GM21367 (cell line): ENCODE results near the gene ACTA2.
"Not testable (repeated sequence)": the region's sequence is repeated elsewhere in the genome, so short reads cannot be mapped to it uniquely, and the experiment has no call there.

Experiments used
- ATAC-seq: cut with Tn5 transposase; IDR thresholded peaks from one replicate; pipeline ENCODE4 v1.9.1; 2021; ENCODE audit not compliant: unreplicated experiment

Gene ACTA2

DNA sequence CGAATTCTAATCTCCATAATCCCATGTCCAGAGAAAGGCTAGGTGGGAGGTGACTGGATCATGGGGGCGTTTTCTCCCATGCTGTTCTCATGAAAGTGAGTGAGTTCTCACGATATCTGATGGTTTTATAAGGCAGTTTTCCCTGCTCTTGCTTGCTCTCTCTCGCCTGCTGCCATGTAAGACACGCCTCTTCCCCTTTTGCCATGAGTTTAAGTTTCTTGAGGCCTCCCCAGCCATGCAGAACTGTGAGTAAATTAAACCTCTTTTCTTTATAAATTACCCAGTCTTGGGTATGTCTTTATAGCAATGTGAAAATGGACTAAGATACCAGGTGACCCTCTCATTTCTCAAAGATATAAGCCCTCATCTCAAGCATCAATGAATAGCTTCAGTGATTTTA lies 1.1 kb upstream of the ACTA2 start:
- ATAC-seq, result no peak

DNA sequence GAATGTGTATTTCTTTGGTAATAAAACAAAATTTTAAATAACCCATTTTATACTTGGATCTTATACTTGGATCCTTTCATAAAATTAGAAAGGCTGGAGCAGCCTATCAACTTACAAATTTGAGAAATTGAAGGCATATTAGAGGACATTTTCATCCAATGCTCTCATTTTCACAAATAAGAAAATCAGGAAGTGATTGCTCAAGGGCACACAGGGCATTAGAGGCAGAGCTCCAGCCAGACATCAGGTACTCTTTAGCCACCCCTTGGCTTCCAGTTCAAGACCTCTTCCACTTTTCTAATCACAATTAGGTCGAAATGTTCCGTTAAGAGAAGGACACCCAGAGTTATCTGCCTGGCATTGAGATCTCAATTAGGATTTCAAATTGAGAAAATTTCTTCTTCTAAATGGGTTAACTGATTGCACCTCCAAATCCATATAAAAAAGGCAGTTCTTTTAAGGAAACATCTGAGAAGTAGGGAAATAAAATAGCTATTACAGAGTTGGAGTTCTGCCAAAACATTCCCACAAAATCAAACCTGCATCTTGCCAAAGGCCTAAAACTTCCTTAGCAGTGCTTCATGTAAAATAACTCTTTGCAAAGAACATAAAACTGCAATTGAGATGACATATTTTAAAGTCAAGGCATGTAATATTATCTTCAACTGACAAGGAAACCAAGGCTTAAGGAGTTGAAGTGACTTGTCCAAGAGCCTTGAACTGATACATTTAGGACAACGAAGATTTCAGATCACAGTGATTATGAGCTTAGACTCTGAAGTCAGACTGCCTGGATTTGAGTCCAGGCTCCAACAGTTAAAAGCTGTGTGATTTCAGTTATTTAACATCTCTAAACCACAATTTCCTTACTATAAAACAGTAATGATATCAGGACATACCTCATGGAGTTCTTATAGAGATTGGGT lies 2.4 kb downstream of the ACTA2 start:
- ATAC-seq, result no peak

DNA sequence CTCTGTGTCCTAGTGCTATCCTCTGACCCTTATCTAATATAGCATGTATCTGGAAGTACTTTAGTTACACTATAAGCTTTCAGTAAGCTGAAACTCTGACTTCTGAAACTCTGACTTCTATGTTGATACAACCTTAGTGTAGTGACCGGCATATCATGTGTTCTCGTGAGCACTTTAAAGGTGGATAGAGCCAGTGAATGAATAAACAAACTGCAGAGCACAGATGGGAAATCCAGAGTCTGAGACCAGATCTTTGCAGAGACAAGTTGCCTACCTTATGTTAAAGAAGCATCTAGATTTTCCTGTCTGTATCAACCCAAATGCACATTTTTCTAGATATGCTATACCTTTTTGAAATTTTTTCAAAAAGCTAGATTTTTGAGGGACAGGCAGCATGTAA lies 3.5 kb downstream of the ACTA2 start:
- ATAC-seq, result no peak

DNA sequence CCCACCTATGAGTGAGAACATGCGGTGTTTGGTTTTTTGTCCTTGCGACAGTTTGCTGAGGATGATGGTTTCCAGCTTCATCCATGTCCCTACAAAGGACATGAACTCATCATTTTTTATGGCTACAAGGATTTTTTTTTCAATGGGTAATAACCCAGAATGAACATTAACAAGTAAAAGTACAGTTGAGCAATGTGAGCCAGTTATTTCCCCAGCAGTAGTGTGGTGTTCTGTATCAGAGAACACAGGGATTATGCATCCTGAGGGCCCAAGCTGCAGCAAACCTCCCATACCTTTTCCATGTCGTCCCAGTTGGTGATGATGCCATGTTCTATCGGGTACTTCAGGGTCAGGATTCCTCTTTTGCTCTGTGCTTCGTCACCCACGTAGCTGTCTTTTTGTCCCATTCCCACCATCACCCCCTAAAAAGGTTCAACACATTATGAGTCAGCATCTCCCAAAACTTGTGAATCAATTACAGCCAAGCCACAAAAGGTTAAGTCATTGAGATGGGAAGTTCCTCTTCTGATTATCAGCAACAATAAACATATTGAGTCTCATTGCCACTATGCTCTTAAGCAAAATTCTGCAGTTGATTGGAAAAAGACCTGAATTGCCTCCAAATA lies 5.5 kb downstream of the ACTA2 start:
- no peak for ATAC-seq

- ATAC-seq, result no peak
Measured at GRCh38 chr10:88946200-88946599, 6.4 kb downstream of the ACTA2 start.

DNA sequence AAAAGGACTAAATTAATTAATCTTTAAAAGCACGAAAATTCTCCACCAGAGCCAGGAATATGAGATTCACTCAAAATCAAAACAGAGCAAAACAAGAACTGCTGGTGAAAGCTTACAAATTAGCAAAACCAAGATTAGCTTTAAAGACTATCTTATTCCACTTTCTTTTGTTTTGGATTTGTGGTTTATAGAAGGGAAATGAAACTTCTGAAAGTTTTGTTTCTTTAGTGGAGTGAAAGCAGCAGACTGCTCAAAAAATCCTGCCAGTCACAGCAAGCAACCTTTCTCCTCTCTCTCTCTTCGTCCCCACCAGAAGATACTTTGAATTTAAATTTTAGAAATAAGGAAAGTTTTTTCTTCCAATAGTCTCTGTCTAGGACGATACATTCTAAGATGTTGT lies 7.8 kb downstream of the ACTA2 start:
- ATAC-seq, result no peak

DNA sequence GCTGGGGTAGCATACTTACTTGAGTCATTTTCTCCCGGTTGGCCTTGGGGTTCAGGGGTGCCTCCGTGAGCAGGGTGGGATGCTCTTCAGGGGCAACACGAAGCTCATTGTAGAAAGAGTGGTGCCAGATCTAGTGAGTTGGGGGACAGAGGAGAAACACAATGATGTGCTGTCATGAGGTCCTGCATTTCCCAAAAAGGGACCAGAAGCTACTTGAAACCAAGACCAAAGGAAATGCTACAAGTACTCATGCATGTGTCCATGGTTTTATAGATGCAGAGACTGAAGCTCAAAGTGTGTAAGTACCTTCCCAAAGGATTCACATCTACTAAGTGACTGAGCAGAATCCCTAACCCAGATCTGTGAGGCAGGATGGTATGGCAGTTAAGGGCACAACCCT lies 8.8 kb downstream of the ACTA2 start:
- ATAC-seq, result no peak

- no peak for ATAC-seq
Measured at GRCh38 chr10:88941026-88941425, 11.5 kb downstream of the ACTA2 start.

DNA sequence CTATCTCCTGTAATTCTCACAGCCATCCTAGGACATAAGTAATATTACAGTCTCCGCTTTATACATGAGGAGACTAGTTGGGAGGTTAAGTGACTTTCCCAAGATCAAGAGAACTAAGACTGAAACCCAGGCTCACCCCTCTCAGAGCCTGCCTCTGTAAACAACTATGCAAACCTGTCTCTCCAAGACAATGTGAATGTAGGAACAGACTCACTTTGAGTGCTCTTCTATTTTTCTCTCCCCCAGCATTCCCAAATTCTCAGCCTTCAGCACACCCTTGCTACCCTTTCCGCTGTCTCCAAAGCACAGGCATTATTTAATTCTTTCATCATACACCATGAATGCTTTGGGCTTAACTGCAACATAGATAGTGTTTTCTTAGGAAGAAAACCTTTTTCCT lies 13.6 kb downstream of the ACTA2 start:
- ATAC-seq, result no peak

- no peak for ATAC-seq
Measured at GRCh38 chr10:88938039-88938438, 14.5 kb downstream of the ACTA2 start.

- ATAC-seq, result no peak
Measured at GRCh38 chr10:88936656-88937055, 15.9 kb downstream of the ACTA2 start.

DNA sequence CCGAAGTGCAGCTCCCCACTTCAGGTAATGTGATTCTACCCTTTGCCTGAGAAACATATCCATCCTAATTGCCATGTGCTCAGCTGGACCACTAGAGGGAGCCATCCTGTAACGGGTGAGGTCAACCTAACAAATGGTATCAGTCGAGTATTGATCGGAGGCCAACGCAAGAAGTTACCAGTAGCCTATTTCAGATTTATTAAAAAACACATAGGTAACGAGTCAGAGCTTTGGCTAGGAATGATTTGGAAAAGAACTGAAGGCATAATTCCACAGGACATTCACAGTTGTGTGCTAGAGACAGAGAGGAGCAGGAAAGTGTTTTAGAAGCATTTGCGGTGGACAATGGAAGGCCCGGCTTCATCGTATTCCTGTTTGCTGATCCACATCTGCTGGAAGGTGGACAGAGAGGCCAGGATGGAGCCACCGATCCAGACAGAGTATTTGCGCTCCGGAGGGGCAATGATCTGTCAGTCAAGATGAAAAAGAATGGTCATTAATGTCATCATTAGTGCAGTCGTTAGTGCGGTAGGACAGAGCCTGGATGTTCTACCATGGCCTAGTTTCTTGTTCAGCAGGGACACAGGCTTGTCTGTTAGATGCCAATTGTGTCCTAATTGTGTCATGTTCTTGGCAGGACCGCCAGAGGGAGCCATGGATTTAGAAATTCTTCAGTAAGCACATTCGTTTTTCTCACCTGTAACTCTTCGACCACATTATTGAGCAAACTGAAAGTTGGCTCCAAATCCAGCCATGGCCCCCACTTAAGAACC lies 17.5 kb downstream of the ACTA2 start:
- no peak for ATAC-seq

GRCh38 chr10:88933564-88933963 lies 19.0 kb downstream of the ACTA2 start:
- no peak for ATAC-seq

- peak; percentile 42 for ATAC-seq
Measured at GRCh38 chr10:88932539-88933256, 19.9 kb downstream of the ACTA2 start.

DNA sequence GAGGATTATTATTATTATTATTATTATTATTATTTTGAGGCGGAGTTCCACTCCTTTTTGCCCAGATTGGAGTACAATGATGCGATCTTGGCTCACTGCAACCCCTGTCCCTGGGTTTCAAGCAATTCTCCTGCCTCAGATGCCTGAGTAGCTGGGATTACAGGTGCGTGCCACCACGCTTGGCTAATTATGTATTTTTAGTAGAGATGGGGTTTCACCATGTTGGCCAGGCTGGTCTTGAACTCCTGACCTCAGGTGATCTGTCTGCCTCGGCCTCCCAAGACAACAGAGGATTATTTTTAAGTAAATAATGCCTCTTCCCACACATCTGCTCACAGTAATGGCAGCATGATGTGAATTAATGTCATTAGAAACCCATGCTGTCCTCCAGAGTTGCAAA lies 20.5 kb downstream of the ACTA2 start:
- not testable (repeated sequence) for ATAC-seq

DNA sequence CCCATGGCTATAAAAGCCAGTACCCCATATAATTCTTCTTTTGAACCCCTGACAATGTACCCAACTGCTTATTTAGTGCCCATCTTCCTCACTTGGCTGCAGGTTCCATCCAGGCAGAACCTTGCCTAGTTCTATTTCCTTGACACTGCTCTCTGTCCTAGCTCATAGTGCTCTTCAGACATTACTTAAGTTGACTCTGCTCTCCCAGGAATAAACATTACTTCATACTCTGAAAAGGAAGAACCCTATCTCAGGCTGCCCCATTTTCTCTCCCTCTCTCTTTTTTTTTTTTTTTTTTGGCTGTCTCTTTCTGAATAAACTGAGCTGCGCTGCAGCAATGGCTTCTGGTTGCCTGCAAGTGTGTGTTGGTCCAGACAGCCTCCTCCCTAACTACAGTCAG lies 21.0 kb downstream of the ACTA2 start:
- ATAC-seq, result no peak

DNA sequence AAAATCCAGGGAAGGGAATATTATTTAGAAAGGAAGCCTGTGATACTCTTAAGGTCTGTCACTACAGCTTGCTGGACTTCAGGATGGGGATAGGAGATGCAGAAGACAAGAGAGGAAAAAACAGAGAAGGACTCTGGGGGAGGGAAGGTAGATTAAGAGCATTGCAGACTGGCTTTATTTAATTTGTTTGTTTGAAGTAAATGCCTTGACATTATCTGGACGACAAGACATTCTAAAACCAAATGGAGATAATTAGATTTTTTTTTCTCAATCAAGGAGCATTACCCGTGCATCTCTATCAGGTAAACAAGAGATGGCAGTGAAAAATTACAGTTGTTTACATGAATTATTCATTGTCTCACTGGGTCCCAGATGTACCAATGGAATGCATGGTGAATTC lies 24.3 kb downstream of the ACTA2 start:
- ATAC-seq, result no peak

- no peak for ATAC-seq
Measured at GRCh38 chr10:88927416-88927690, 25.2 kb downstream of the ACTA2 start.

- no peak for ATAC-seq
Measured at GRCh38 chr10:88926566-88927415, 25.8 kb downstream of the ACTA2 start.

DNA sequence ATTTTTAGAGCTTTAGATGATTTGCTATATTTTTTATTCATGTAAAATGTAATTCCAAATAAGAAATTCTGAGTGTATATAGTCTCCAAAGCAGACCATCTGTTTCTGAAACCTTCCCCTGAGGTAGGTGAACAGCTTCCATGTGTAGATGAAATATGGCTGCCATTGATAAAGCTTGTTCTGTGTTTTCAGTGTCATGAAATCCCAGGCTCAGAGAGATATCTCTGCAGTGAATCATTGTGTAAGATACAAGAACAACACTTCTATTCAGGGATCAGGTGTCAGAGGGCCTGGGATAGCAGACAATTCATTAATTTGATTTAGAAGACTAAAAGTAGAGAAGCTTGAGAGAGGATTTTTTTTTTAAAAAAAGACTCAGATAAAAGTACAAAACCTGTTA lies 29.1 kb downstream of the ACTA2 start:
- ATAC-seq, result no peak
